NCI-H2107 treated with DMSO at 0.1 percent for 48 hours (cell line): ENCODE results near the gene ANGPTL2.

ENCODE experiments used
- DNase-seq: peaks from one replicate; lab custom pipeline; 2025; ENCODE audit not compliant: unreplicated experiment; lab: John Stamatoyannopoulos, UW

The ANGPTL2 gene

GRCh38 chr9:127053960-127054359 is 68.5 kb downstream of the ANGPTL2 start:
- DNase-seq, result no peak

- no peak for DNase-seq
Observed at GRCh38 chr9:127053057-127053821, 69.2 kb downstream of the ANGPTL2 start.

DNA sequence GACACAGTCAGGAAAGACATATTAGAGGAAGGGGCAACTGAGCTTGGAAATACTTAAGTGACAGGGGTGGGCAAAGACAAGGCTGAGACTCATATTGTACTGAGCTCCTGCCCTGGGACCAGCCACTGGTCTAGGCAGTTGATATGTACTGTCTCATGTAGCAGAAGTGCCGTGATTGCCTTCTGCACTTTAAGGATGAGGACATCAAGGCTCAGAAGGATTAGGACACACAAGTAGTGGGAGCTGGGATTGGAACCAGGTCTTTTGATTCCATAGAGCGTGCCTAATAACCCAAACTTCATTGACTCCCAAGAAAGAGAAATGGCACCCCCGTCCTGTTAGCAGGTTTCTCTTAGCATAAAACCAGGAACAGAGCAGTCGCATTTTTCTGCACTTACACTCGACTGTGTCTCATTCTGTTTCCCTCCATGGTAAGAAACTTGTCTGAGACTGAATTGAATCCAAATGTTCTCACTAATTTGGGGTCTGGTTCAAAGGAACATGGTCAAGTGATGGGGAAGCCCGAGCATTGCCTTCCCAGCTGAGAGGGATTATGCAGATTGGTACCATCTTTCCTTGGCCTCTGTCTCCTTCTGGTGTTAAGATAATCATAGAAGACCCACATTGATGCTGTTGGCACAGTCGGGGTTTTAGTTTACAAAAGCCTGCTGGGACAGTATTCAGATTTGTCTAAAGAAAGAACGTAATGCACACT is 70.4 kb downstream of the ANGPTL2 start:
- no peak for DNase-seq

- no peak for DNase-seq
Observed at GRCh38 chr9:127050591-127051001, 71.8 kb downstream of the ANGPTL2 start.

- DNase-seq, result no peak
Observed at GRCh38 chr9:127050152-127050551, 72.3 kb downstream of the ANGPTL2 start.

GRCh38 chr9:127049581-127049980 is 72.9 kb downstream of the ANGPTL2 start:
- DNase-seq, result no peak

DNA sequence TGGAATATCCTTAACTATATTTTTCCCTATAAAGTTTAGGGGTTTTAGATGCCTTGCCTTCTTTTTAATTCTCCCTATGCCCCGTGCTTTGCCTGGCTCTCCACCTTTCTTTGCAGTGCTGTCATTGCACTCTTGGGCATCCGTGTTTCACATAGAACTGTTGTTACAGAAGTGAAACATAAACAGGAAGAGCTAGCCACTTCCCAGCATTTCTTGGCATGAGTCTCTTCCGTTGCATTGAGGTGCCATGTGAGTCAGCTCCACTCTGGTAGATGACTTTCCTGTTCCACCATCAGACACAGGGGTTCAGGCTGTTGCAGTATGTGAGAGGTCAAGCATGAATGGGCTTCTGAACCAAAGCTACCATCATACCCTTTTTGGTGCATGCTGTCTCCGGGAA is 73.4 kb downstream of the ANGPTL2 start:
- DNase-seq, result no peak

DNA sequence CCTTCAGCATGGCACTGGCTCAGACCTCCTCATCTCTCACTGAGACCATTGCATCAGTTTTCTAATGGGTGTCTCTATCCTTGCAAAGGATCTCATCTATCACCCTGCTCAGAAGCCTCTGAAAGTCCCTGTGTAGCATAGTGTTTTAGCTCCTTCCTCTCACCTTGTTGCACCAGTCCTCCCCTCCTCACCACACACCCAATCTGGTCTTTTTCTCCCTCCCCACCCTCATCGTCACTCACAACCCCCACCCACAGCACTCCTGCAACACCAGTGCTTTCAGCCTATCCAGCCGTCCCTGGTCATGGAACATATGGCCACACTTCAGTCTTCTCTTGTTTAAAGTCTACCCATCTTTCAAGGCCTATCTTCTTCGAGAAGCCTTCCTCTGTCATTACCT is 74.5 kb downstream of the ANGPTL2 start:
- DNase-seq, result no peak

GRCh38 chr9:127045148-127045547 is 77.3 kb downstream of the ANGPTL2 start:
- DNase-seq, result no peak

- DNase-seq, result no peak
Observed at GRCh38 chr9:127039492-127039891, 82.9 kb downstream of the ANGPTL2 start.

DNA sequence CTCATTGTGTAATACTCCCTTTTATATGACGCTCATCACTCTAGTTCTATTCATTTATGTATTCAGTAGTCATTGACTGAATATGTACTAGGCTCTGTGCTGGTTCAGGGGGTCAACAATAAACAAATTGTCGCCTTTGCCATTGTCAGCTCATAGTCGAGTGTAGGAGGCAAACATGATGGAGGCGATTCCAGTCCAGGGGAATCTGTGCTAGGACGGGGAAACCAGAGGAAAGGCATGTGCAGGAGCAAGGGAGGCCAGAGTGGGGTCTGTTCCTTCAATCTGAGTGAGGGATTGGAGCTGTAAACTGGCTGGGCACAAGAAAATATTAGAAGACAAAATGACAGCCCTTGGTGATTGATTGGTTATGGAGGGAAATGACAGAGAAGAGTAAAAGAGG is 83.9 kb downstream of the ANGPTL2 start:
- no peak for DNase-seq
